Measurements from ENCODE around the gene UBR2.
"Not testable (repeated sequence)": the region's sequence is repeated elsewhere in the genome, so short reads cannot be mapped to it uniquely, and the experiment has no call there.

Gene UBR2

DNA sequence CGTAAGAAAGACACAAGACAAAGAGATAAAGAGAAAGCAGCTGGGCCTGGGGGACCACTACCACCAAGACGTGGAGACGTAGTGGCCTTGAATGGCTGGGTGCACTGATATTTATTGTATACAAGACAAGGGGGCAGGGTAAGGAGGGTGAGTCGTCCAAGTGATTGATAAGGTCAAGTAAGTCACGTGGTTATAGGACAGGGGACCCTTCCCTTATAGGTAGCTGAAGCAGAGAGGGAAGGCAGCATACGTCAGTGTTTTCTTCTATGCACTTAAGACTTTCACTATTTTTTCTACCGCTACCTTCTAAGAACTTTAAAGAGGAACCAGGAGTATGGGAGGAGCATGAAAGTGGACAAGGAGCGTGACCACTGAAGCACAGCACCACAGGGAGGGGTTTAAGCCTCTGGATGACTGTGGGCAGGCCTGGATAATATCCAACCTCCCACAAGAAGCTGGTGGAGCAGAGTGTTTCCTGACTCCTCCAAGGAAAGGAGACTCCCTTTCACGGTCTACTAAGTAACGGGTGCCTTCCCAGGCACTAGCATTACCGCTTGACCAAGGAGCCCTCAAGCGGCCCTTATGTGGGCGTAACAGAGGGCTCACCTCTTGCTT lies 170.1 kb downstream of the UBR2 start:
- not testable (repeated sequence) for H3K36me3 ChIP-seq (ENCODE audit: control insufficient read depth in 5 of 5, insufficient read depth in 5 of 5, low read length in 5 of 5); H3K9ac ChIP-seq (ENCODE audit: low read length in 5 of 5); H3K9me3 ChIP-seq (ENCODE audit: control insufficient read depth in 5 of 5, low read length in 5 of 5); H3K27me3 ChIP-seq (ENCODE audit: control insufficient read depth in 5 of 5, insufficient read depth in 4 of 5, low read length in 5 of 5); H3K4me1 ChIP-seq (ENCODE audit: control insufficient read depth in 5 of 5, insufficient read depth in 5 of 5, low read length in 5 of 5); H3K4me3 ChIP-seq (ENCODE audit: low read depth in 1 of 5, low read length in 5 of 5); H3K27ac ChIP-seq (ENCODE audit: low read depth, low read length)

DNA sequence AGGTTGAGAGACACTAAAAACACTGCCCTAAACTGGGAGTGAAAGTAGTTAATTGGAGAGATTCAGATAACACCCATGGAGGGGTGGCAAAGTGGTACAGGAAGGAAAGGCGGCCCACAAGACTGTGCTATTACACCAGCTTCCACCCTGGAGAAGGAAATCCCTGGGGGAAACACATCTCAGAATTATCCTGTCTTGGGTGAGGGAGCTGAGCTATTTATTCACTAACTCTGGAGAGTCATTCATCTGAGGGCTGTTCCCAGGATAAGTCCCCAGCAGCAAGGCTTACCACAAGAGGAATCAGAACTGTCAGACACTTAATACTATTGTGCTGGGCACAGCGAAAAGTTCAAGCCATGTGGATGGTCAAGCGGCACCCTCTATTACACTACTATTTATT lies 172.1 kb downstream of the UBR2 start:
- no peak overlapping the region for H3K27ac ChIP-seq (ENCODE audit: low read depth, low read length)
- H3K4me3 ChIP-seq (ENCODE audit: low read depth in 1 of 5, low read length in 5 of 5) = no peak overlapping the region
- peak overlapping the region in 1 of 5 donors; percentile 26 for H3K9ac ChIP-seq (ENCODE audit: low read length in 5 of 5)
- H3K36me3 ChIP-seq (ENCODE audit: control insufficient read depth in 5 of 5, insufficient read depth in 5 of 5, low read length in 5 of 5) = no peaks in the 10 kb centered on the region
- peaks cover 0 to 5% (median 0%) of the 10 kb centered on the region in 5 donors for H3K27me3 ChIP-seq (ENCODE audit: control insufficient read depth in 5 of 5, insufficient read depth in 4 of 5, low read length in 5 of 5)
- H3K4me1 ChIP-seq (ENCODE audit: control insufficient read depth in 5 of 5, insufficient read depth in 5 of 5, low read length in 5 of 5) = no peaks in the 10 kb centered on the region
- H3K9me3 ChIP-seq (ENCODE audit: control insufficient read depth in 5 of 5, low read length in 5 of 5) = no peaks in the 10 kb centered on the region

GRCh38 chr6:42740725-42741124 lies 176.9 kb downstream of the UBR2 start:
- Histone ChIP-seq H3K4me3 (ENCODE audit: low read depth in 1 of 5, low read length in 5 of 5) (no peak overlapping the region), H3K4me1 (ENCODE audit: control insufficient read depth in 5 of 5, insufficient read depth in 5 of 5, low read length in 5 of 5) (peaks cover 4 to 25% (median 18%) of the 10 kb centered on the region in 5 donors), H3K9me3 (ENCODE audit: control insufficient read depth in 5 of 5, low read length in 5 of 5) (no peaks in the 10 kb centered on the region), H3K9ac (ENCODE audit: low read length in 5 of 5) (no peak overlapping the region), H3K27me3 (ENCODE audit: control insufficient read depth in 5 of 5, insufficient read depth in 4 of 5, low read length in 5 of 5) (no peaks in the 10 kb centered on the region), H3K36me3 (ENCODE audit: control insufficient read depth in 5 of 5, insufficient read depth in 5 of 5, low read length in 5 of 5) (no peaks in the 10 kb centered on the region), H3K27ac (ENCODE audit: low read depth, low read length) (no peak overlapping the region)

- Histone ChIP-seq H3K4me1 (ENCODE audit: control insufficient read depth in 5 of 5, insufficient read depth in 5 of 5, low read length in 5 of 5) (peaks cover 4 to 25% (median 22%) of the 10 kb centered on the region in 5 donors), H3K9ac (ENCODE audit: low read length in 5 of 5) (no peak overlapping the region), H3K36me3 (ENCODE audit: control insufficient read depth in 5 of 5, insufficient read depth in 5 of 5, low read length in 5 of 5) (no peaks in the 10 kb centered on the region), H3K27ac (ENCODE audit: low read depth, low read length) (no peak overlapping the region), H3K4me3 (ENCODE audit: low read depth in 1 of 5, low read length in 5 of 5) (no peak overlapping the region), H3K9me3 (ENCODE audit: control insufficient read depth in 5 of 5, low read length in 5 of 5) (no peaks in the 10 kb centered on the region), H3K27me3 (ENCODE audit: control insufficient read depth in 5 of 5, insufficient read depth in 4 of 5, low read length in 5 of 5) (no peaks in the 10 kb centered on the region)
Measured at GRCh38 chr6:42742116-42742894, 178.5 kb downstream of the UBR2 start.
